CD14-positive monocyte (primary cell): ENCODE data around the gene TENT4B. TPM values are rescaled to one million over a fixed set of nuclear protein-coding genes. Genes with fewer than 3 reads are reported as not detected.

ENCODE experiments used
- DNase-seq, 3 donors: peaks; one replicate each; pipeline ENCODE4 v3.0.0-alpha.2; 2011 to 2022
- H2AFZ ChIP-seq: 2 replicates; pipeline ENCODE4 v1.6.0; 2012; ENCODE audit warnings: mild to moderate bottlenecking, low read depth, low read length, inconsistent platforms; ENCODE audit not compliant: insufficient read depth, poor library complexity, severe bottlenecking
- H3K27ac ChIP-seq, 2 donors: 1 replicate in 1 of 2; 2 replicates in 1 of 2; pipeline ENCODE4 v1.5.1; 2012 to 2013; ENCODE audit warnings: low read length in 2 of 2, control low read depth in 1 of 2, inconsistent platforms in 1 of 2, low read depth in 1 of 2, mild to moderate bottlenecking in 1 of 2
- H3K27me3 ChIP-seq, 2 donors: one replicate each; pipeline versions ENCODE4 v1.6.0 to v1.6.1; 2011 to 2013; ENCODE audit warnings: low read length in 2 of 2; ENCODE audit not compliant: control insufficient read depth in 2 of 2, insufficient read depth in 2 of 2
- H3K36me3 ChIP-seq, 2 donors: replicated peaks in 1 of 2; 1 replicate in 1 of 2; 2 replicates in 1 of 2; pipeline versions ENCODE4 v1.5.1 to v1.6.1; 2012 to 2013; ENCODE audit warnings: low read length in 2 of 2, control low read depth in 1 of 2, inconsistent platforms in 1 of 2, mild to moderate bottlenecking in 1 of 2; ENCODE audit not compliant: insufficient read depth in 2 of 2, control insufficient read depth in 1 of 2
- H3K4me1 ChIP-seq, 2 donors: 1 replicate in 1 of 2; 2 replicates in 1 of 2; pipeline versions ENCODE4 v1.5.1 to v1.6.1; 2012 to 2013; ENCODE audit warnings: low read length in 2 of 2, control low read depth in 1 of 2, inconsistent platforms in 1 of 2, mild to moderate bottlenecking in 1 of 2, moderate library complexity in 1 of 2; ENCODE audit not compliant: insufficient read depth in 2 of 2, control insufficient read depth in 1 of 2
- H3K4me2 ChIP-seq: replicated peaks from 2 replicates; pipeline ENCODE3; 2012; ENCODE audit warnings: low read length, moderate library complexity, mild to moderate bottlenecking; ENCODE audit not compliant: poor library complexity, severe bottlenecking; ENCODE audit errors: extremely low read depth
- H3K4me3 ChIP-seq, 3 experiments: fragments of 200-600 bp in 1 of 3; sonication (generic) in 1 of 3; replicated peaks in 1 of 3; 1 replicate in 2 of 3; 2 replicates in 1 of 3; pipeline ENCODE4 v1.5.1; 2011 to 2013; ENCODE audit warnings: low read length in 3 of 3, mild to moderate bottlenecking in 3 of 3, control low read depth in 2 of 3, low read depth in 2 of 3, inconsistent platforms in 1 of 3, moderate library complexity in 1 of 3
- H3K79me2 ChIP-seq: 2 replicates; pipeline ENCODE4 v1.6.0; 2012; ENCODE audit warnings: mild to moderate bottlenecking, control low read depth, inconsistent platforms, low read length, moderate library complexity; ENCODE audit not compliant: insufficient read depth
- H3K9ac ChIP-seq: 2 replicates; pipeline ENCODE4 v1.6.0; 2017; ENCODE audit warnings: low read length, mild to moderate bottlenecking; ENCODE audit not compliant: insufficient read depth, poor library complexity, severe bottlenecking
- H3K9me3 ChIP-seq, 2 donors: replicated peaks in 1 of 2; 1 replicate in 1 of 2; 2 replicates in 1 of 2; pipeline versions ENCODE4 v1.5.1 to v1.6.1; 2012 to 2013; ENCODE audit warnings: low read length in 2 of 2, control low read depth in 1 of 2; ENCODE audit not compliant: control insufficient read depth in 1 of 2, insufficient read depth in 1 of 2
- H4K20me1 ChIP-seq: 2 replicates; pipeline ENCODE4 v1.6.0; 2012; ENCODE audit warnings: mild to moderate bottlenecking, low read length, control low read depth, moderate library complexity; ENCODE audit not compliant: insufficient read depth
- H3K27ac Mint-ChIP-seq, 7 donors: one replicate each; pipeline ENCODE4 v1.8.0; 2020; ENCODE audit warnings: mild to moderate bottlenecking in 7 of 7, mixed read lengths in 7 of 7, moderate library complexity in 6 of 7, inconsistent platforms in 2 of 7
- H3K27me3 Mint-ChIP-seq, 3 donors: one replicate each; pipeline ENCODE4 v1.8.0; 2021 to 2022; ENCODE audit warnings: low read depth in 3 of 3, mild to moderate bottlenecking in 3 of 3, mixed read lengths in 3 of 3, moderate library complexity in 3 of 3, inconsistent platforms in 1 of 3
- H3K36me3 Mint-ChIP-seq, 2 donors: one replicate each; pipeline ENCODE4 v1.8.0; 2020; ENCODE audit warnings: mixed read lengths in 2 of 2, inconsistent platforms in 1 of 2, mild to moderate bottlenecking in 1 of 2
- H3K4me1 Mint-ChIP-seq: one replicate; pipeline ENCODE4 v1.8.0; 2020; ENCODE audit warnings: mild to moderate bottlenecking, mixed read lengths
- H3K4me3 Mint-ChIP-seq, 2 donors: one replicate each; pipeline ENCODE4 v1.8.0; 2020; ENCODE audit warnings: mild to moderate bottlenecking in 2 of 2, mixed read lengths in 2 of 2, moderate library complexity in 1 of 2
- H3K9me3 Mint-ChIP-seq, 7 donors: one replicate each; pipeline ENCODE4 v1.8.0; 2020 to 2022; ENCODE audit warnings: mixed read lengths in 7 of 7, mild to moderate bottlenecking in 6 of 7, moderate library complexity in 6 of 7, inconsistent platforms in 2 of 7
- WGBS: methylation state at CpG from one replicate; pipeline ENCODE4 v1.1.5; 2013; ENCODE audit warnings: missing lambda C conversion rate; ENCODE audit not compliant: insufficient coverage; 5-methylcytosine and 5-hydroxymethylcytosine counted together
- intact Hi-C, 2 donors: fragments of 100-400 bp; cut with micrococcal nuclease; formaldehyde crosslinking; loops; one replicate each; pipeline versions ENCODE4 v1.15.0 to v1.15.1; 2023
- polyA plus RNA-seq, 3 donors: library from polyadenylated mRNA; depleted of rRNA in 1 of 3; unstranded in 2 of 3; stranded (reverse) in 1 of 3; fragments of 300-500 nt in 2 of 3; fragments of >200 nt in 1 of 3; fragmentation: Illumina TruSeq in 2 of 3; gene quantifications; 1 replicate in 2 of 3; 2 replicates in 1 of 3; pipeline ENCODE4 v1.2.3, GENCODE V29; 2012 to 2021
- TF ChIP-seq, protein P1 (sequence below): fragments of 200-600 bp; IDR thresholded peaks from one replicate; pipeline ENCODE4 v1.8.0; 2022; ENCODE audit warnings: antibody characterized with exemption, mild to moderate bottlenecking

TENT4B gene
- polyA plus RNA-seq, 3 donors: 1.4 to 9.0 (median 1.7) TPM

DNA sequence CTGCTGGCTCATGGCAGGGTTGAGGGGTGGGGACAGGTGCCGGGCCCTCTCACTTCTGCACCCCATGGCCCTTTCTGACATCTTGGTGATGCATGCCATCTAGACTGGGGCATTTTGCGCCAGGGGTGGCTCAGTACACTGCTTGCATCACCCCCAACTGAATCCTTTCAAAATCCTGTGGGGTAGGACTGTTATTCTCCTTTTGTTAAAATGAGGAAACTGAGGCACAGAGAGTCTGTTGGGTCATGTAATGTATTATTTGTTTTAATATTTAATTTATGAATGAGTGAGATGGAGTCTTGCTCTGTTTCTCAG, 123.2 kb downstream of the TENT4B start:
- H2AFZ ChIP-seq: no peak overlapping the region
- Mint-ChIP-seq H3K4me3 (peak overlapping the region; percentile 99 to 100), H3K27me3 (no peaks in the 10 kb centered on the region), H3K36me3 (peaks cover 12 to 48% of the 10 kb centered on the region in 2 donors), H3K9me3 (peaks cover 0 to 4% (median 0%) of the 10 kb centered on the region in 7 donors), H3K4me1 (peaks cover 89% of the 10 kb centered on the region), H3K27ac (peak overlapping the region; percentile 98 to 100 (median 100))
- H3K27ac ChIP-seq: peak overlapping the region; percentile 93 to 97
- intact Hi-C loops: loop anchor here (5.0 to 10.0 kb wide), 3 partner anchors 181 to 466 kb away; partner anchors contain the start of genes CYLD (in 1 of the 2) and NOD2 (in 1 of the 2)
- no peaks in the 10 kb centered on the region for H3K36me3 ChIP-seq
- peak in 2 of 3 donors; percentile 63 to 76 for DNase-seq
- peak overlapping the region; percentile 6 to 86 (median 67) for H3K4me3 ChIP-seq
- WGBS: no CpG with 5 or more reads among the region's 2 CpGs
- peaks cover 11% of the 10 kb centered on the region for H4K20me1 ChIP-seq
- peak overlapping the region; percentile 86 for H3K9ac ChIP-seq
- H3K9me3 ChIP-seq: no peaks in the 10 kb centered on the region
- peaks cover 99% of the 10 kb centered on the region for H3K79me2 ChIP-seq
- TF ChIP-seq, protein P1, sequence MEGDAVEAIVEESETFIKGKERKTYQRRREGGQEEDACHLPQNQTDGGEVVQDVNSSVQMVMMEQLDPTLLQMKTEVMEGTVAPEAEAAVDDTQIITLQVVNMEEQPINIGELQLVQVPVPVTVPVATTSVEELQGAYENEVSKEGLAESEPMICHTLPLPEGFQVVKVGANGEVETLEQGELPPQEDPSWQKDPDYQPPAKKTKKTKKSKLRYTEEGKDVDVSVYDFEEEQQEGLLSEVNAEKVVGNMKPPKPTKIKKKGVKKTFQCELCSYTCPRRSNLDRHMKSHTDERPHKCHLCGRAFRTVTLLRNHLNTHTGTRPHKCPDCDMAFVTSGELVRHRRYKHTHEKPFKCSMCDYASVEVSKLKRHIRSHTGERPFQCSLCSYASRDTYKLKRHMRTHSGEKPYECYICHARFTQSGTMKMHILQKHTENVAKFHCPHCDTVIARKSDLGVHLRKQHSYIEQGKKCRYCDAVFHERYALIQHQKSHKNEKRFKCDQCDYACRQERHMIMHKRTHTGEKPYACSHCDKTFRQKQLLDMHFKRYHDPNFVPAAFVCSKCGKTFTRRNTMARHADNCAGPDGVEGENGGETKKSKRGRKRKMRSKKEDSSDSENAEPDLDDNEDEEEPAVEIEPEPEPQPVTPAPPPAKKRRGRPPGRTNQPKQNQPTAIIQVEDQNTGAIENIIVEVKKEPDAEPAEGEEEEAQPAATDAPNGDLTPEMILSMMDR: no peak
- H3K4me1 ChIP-seq: peaks cover 95% of the 10 kb centered on the region in 2 donors
- peak overlapping the region; percentile 97 for H3K4me2 ChIP-seq
- no peaks in the 10 kb centered on the region for H3K27me3 ChIP-seq

DNA sequence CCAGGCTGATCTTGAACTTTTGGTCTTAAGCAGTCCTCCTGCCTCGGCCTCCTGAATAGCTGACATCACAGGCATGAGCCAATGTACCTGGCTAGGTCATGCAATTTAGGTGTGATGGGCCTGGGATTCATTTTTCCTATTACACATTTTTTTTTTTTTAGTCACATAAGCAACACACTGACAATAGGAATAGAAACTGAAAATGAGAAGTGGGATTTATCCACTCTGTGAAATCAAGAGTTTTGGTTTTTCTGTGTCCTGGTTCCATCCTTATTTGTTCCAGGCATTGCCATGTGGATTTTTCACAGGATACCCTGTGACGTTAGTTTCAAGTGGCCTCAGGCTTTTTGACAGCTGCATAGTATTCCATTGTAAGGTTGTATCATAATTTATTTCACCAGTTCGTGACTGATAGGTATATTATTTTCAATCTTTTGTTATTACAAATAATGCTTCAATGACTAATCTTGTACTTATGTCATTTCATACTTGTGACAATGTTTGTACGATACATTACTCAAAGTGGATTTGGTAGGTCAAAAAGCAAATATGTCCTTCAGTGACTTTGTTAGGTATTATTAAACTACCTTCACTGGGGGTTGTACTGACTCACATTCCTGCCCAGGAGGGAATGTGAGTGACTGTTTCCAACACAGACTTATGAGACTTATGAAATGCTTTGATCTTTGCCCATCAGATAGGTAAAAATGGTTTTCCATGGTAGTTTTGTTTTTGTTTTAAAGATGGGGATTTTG, 123.9 kb downstream of the TENT4B start:
- TF ChIP-seq, protein P1: no peak
- intact Hi-C loops: loop anchor here (5.0 to 10.0 kb wide), 3 partner anchors 182 to 465 kb away; partner anchors contain the start of genes CYLD (in 1 of the 2) and NOD2 (in 1 of the 2)
- peaks cover 0 to 4% (median 0%) of the 10 kb centered on the region in 7 donors for H3K9me3 Mint-ChIP-seq
- H3K36me3 Mint-ChIP-seq: peaks cover 12 to 44% of the 10 kb centered on the region in 2 donors
- peak; percentile 44 to 77 (median 66) for DNase-seq
- H3K9ac ChIP-seq: peak overlapping the region; percentile 86
- peak overlapping the region; percentile 98 to 100 (median 100) for H3K27ac Mint-ChIP-seq
- H3K27me3 Mint-ChIP-seq: no peaks in the 10 kb centered on the region
- no peaks in the 10 kb centered on the region for H3K36me3 ChIP-seq
- H3K79me2 ChIP-seq: peaks cover 98% of the 10 kb centered on the region
- H3K27ac ChIP-seq: peak overlapping the region; percentile 93 to 97
- no peak overlapping the region for H2AFZ ChIP-seq
- peak overlapping the region; percentile 6 to 86 (median 12) for H3K4me3 ChIP-seq
- H3K4me1 ChIP-seq: peaks cover 95% of the 10 kb centered on the region in 2 donors
- no peaks in the 10 kb centered on the region for H3K9me3 ChIP-seq
- peak overlapping the region; percentile 97 for H3K4me2 ChIP-seq
- peaks cover 14% of the 10 kb centered on the region for H4K20me1 ChIP-seq
- H3K27me3 ChIP-seq: no peaks in the 10 kb centered on the region
- H3K4me3 Mint-ChIP-seq: peak overlapping the region; percentile 99 to 100
- no CpG with 5 or more reads among the region's 4 CpGs for WGBS
- peaks cover 88% of the 10 kb centered on the region for H3K4me1 Mint-ChIP-seq
